B cell (primary cell): ENCODE measurements around the gene C13orf42. TPM values are rescaled to one million over a fixed set of nuclear protein-coding genes. Genes with fewer than 3 reads are reported as not detected.

Source experiments
- ATAC-seq: fragments of 200-7000 bp; cut with Tn5 transposase; one replicate; pipeline ENCODE4 v1.10.0; 2021; ENCODE audit warnings: low read depth, mild to moderate bottlenecking, moderate number of reproducible peaks, moderate library complexity
- CTCF ChIA-PET: fragments of 350-600 bp; sonication (Branson Sonifier 250); formaldehyde crosslinking; loops from one replicate; lab custom pipeline; 2021; ENCODE audit warnings: antibody characterized with exemption, inconsistent platforms; lab: Charles Lee
- POLR2A ChIA-PET: fragments of 350-600 bp; sonication (Branson Sonifier 250); formaldehyde crosslinking; loops from one replicate; lab custom pipeline; 2021; ENCODE audit warnings: antibody characterized with exemption; lab: Charles Lee
- DNase-seq: peaks from one replicate; pipeline ENCODE4 v3.0.0; 2013
- H2AFZ ChIP-seq: 2 replicates; pipeline ENCODE4 v1.6.1; 2012; ENCODE audit warnings: mild to moderate bottlenecking, low read depth, low read length; ENCODE audit not compliant: insufficient read depth, poor library complexity, severe bottlenecking
- H3K27ac ChIP-seq, 2 donors: 1 replicate in 1 of 2; 2 replicates in 1 of 2; pipeline ENCODE4 v1.5.1; 2012 to 2013; ENCODE audit warnings: low read length in 2 of 2, mild to moderate bottlenecking in 2 of 2, moderate library complexity in 1 of 2
- H3K27me3 ChIP-seq, 4 experiments: fragments of 200-600 bp in 1 of 4; sonication (generic) in 1 of 4; replicated peaks in 1 of 4; 1 replicate in 2 of 4; 2 replicates in 2 of 4; pipeline versions ENCODE4 v1.6.1 to v1.7.0; 2013 to 2016; ENCODE audit warnings: low read length in 3 of 4, mild to moderate bottlenecking in 2 of 4, mixed read lengths in 1 of 4, moderate library complexity in 1 of 4; ENCODE audit not compliant: insufficient read depth in 4 of 4, control insufficient read depth in 3 of 4; ENCODE audit errors: control extremely low read depth in 1 of 4
- H3K36me3 ChIP-seq, 2 experiments: replicated peaks in 1 of 2; 1 replicate in 1 of 2; 2 replicates in 1 of 2; pipeline versions ENCODE4 v1.6.1 to v1.7.1; 2013; ENCODE audit warnings: low read length in 1 of 2; ENCODE audit not compliant: insufficient read depth in 2 of 2, control insufficient read depth in 1 of 2; ENCODE audit errors: control extremely low read depth in 1 of 2, extremely low read depth in 1 of 2
- H3K4me1 ChIP-seq, 2 donors: fragments of 200-600 bp in 1 of 2; sonication (generic) in 1 of 2; 1 replicate in 1 of 2; 2 replicates in 1 of 2; pipeline versions ENCODE4 v1.5.1 to v1.6.1; 2013 to 2017; ENCODE audit warnings: low read length in 2 of 2; ENCODE audit not compliant: control insufficient read depth in 2 of 2, insufficient read depth in 2 of 2
- H3K4me2 ChIP-seq: replicated peaks from 2 replicates; pipeline ENCODE3; 2012; ENCODE audit warnings: mild to moderate bottlenecking, low read depth, low read length; ENCODE audit not compliant: poor library complexity, severe bottlenecking
- H3K4me3 ChIP-seq, 5 experiments: fragments of 200-600 bp in 1 of 5; sonication (generic) in 1 of 5; 1 replicate in 3 of 5; 2 replicates in 2 of 5; pipeline versions ENCODE4 v1.5.1 to v1.7.0; 2011 to 2016; ENCODE audit warnings: low read length in 4 of 5, mild to moderate bottlenecking in 4 of 5, low read depth in 2 of 5, control low read depth in 1 of 5, moderate library complexity in 1 of 5; ENCODE audit not compliant: insufficient read depth in 1 of 5; ENCODE audit errors: control extremely low read depth in 1 of 5, extremely low read depth in 1 of 5
- H3K79me2 ChIP-seq: fragments of 200-600 bp; sonication (generic); one replicate; pipeline ENCODE4 v1.6.0; 2016; ENCODE audit warnings: low read length; ENCODE audit not compliant: control insufficient read depth, insufficient read depth
- H3K9ac ChIP-seq: fragments of 200-600 bp; sonication (generic); 2 replicates; pipeline ENCODE4 v1.6.1; 2017; ENCODE audit warnings: mild to moderate bottlenecking, low read length, moderate library complexity
- H3K9me3 ChIP-seq, 3 donors: one replicate each; pipeline versions ENCODE4 v1.6.1 to v1.7.1; 2013; ENCODE audit warnings: low read length in 2 of 3; ENCODE audit not compliant: control insufficient read depth in 2 of 3, insufficient read depth in 1 of 3; ENCODE audit errors: control extremely low read depth in 1 of 3
- H4K20me1 ChIP-seq: 2 replicates; pipeline ENCODE4 v1.6.0; 2012; ENCODE audit warnings: mild to moderate bottlenecking, low read length; ENCODE audit not compliant: insufficient read depth, control insufficient read depth, poor library complexity, severe bottlenecking
- H3K27ac Mint-ChIP-seq: one replicate; pipeline ENCODE4 v1.8.0; 2021; ENCODE audit warnings: mixed read lengths
- H3K27me3 Mint-ChIP-seq: one replicate; pipeline ENCODE4 v1.8.0; 2021; ENCODE audit warnings: mixed read lengths
- H3K4me1 Mint-ChIP-seq: one replicate; pipeline ENCODE4 v1.8.0; 2021; ENCODE audit warnings: mixed read lengths
- H3K4me3 Mint-ChIP-seq: one replicate; pipeline ENCODE4 v1.8.0; 2021; ENCODE audit warnings: mixed read lengths
- H3K9me3 Mint-ChIP-seq: one replicate; pipeline ENCODE4 v1.8.0; 2022; ENCODE audit warnings: mixed read lengths; ENCODE audit not compliant: insufficient read depth
- EZH2 ChIP-seq: IDR thresholded peaks from 2 replicates; pipeline ENCODE4 v1.6.1; 2012; ENCODE audit warnings: borderline replicate concordance, low read depth, mild to moderate bottlenecking, moderate library complexity, low read length; ENCODE audit not compliant: insufficient read depth, poor library complexity, severe bottlenecking
- WGBS: methylation state at CpG from one replicate; pipeline ENCODE4 v1.1.5; 2013; ENCODE audit warnings: missing lambda C conversion rate; ENCODE audit not compliant: insufficient coverage; 5-methylcytosine and 5-hydroxymethylcytosine counted together
- intact Hi-C: fragments of 100-400 bp; cut with micrococcal nuclease; formaldehyde crosslinking; loops from one replicate; pipeline ENCODE4 v1.10.0; 2022
- polyA plus RNA-seq: library from polyadenylated mRNA; depleted of rRNA; stranded (reverse); fragments of >200 nt; gene quantifications from 2 replicates; pipeline ENCODE4 v1.2.3, GENCODE V29; 2012
- total RNA-seq, 2 donors: library from RNA; stranded (reverse); fragments of 120-200 nt in 1 of 2; gene quantifications; 1 replicate in 1 of 2; 2 replicates in 1 of 2; pipeline versions ENCODE4 v1.2.3 to v1.2.4, GENCODE V29; 2013 to 2022
- TF ChIP-seq, protein P1 (sequence below): fragments of 200-600 bp; IDR thresholded peaks from one replicate; pipeline ENCODE4 v1.8.0; 2022; ENCODE audit warnings: antibody characterized with exemption, mild to moderate bottlenecking

C13orf42 gene
- total and polyA plus RNA-seq, 2 donors (not counting 1 experiment from before 2014, with no cell fraction given), result not detected

- Mint-ChIP-seq H3K9me3 (no peaks in the 10 kb centered on the region), H3K27me3 (peaks cover 18% of the 10 kb centered on the region), H3K4me1 (no peaks in the 10 kb centered on the region), H3K27ac (no peak overlapping the region), H3K4me3 (no peak overlapping the region)
- CTCF ChIA-PET, result interaction anchor here (2.0 kb wide), 1 partner anchor 138 kb away, joined by 10 read pairs; no protein-coding TSS in a partner anchor
- H2AFZ ChIP-seq, result no peak overlapping the region
- no peak overlapping the region for H3K4me3 ChIP-seq
- H3K27me3 ChIP-seq, result no peaks in the 10 kb centered on the region
- no peaks in the 10 kb centered on the region for H4K20me1 ChIP-seq
- DNase-seq (no peak), ATAC-seq (no peak)
- H3K9me3 ChIP-seq, result peaks cover 0 to 3% (median 2%) of the 10 kb centered on the region in 3 donors
- H3K79me2 ChIP-seq, result no peaks in the 10 kb centered on the region
- no peak overlapping the region for H3K9ac ChIP-seq
- POLR2A ChIA-PET, result no interaction called here
- intact Hi-C loops, result no loop called here
- H3K27ac ChIP-seq, result no peak overlapping the region
- no peaks in the 10 kb centered on the region for H3K4me1 ChIP-seq
- TF ChIP-seq, protein P1, sequence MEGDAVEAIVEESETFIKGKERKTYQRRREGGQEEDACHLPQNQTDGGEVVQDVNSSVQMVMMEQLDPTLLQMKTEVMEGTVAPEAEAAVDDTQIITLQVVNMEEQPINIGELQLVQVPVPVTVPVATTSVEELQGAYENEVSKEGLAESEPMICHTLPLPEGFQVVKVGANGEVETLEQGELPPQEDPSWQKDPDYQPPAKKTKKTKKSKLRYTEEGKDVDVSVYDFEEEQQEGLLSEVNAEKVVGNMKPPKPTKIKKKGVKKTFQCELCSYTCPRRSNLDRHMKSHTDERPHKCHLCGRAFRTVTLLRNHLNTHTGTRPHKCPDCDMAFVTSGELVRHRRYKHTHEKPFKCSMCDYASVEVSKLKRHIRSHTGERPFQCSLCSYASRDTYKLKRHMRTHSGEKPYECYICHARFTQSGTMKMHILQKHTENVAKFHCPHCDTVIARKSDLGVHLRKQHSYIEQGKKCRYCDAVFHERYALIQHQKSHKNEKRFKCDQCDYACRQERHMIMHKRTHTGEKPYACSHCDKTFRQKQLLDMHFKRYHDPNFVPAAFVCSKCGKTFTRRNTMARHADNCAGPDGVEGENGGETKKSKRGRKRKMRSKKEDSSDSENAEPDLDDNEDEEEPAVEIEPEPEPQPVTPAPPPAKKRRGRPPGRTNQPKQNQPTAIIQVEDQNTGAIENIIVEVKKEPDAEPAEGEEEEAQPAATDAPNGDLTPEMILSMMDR, result no peak
- TF ChIP-seq EZH2, result no peak
- no peaks in the 10 kb centered on the region for H3K36me3 ChIP-seq
- H3K4me2 ChIP-seq, result no peak overlapping the region
- WGBS, result 96% methylated on average over 5 of the region's 7 CpGs
Measured at GRCh38 chr13:51147732-51148131, 36.7 kb upstream of the C13orf42 start.

GRCh38 chr13:51146667-51147066, 35.6 kb upstream of the C13orf42 start:
- H3K9me3 ChIP-seq, result peaks cover 0 to 3% (median 2%) of the 10 kb centered on the region in 3 donors
- H3K9ac ChIP-seq, result no peak overlapping the region
- H3K27ac ChIP-seq, result no peak overlapping the region
- CTCF ChIA-PET, result no interaction called here
- Mint-ChIP-seq H3K4me3 (no peak overlapping the region), H3K27ac (no peak overlapping the region), H3K27me3 (peaks cover 14% of the 10 kb centered on the region), H3K4me1 (no peaks in the 10 kb centered on the region), H3K9me3 (no peaks in the 10 kb centered on the region)
- no peak for ATAC-seq
- no peak overlapping the region for H3K4me3 ChIP-seq
- no peaks in the 10 kb centered on the region for H3K4me1 ChIP-seq
- no peaks in the 10 kb centered on the region for H3K27me3 ChIP-seq
- no peak for DNase-seq
- H3K4me2 ChIP-seq, result no peak overlapping the region
- WGBS, result 100% methylated on average over 1 of the region's 1 CpG
- POLR2A ChIA-PET, result no interaction called here
- H3K36me3 ChIP-seq, result no peaks in the 10 kb centered on the region
- no peak for TF ChIP-seq EZH2
- TF ChIP-seq, protein P1, result no peak
- intact Hi-C loops, result no loop called here
- H2AFZ ChIP-seq, result no peak overlapping the region
- no peaks in the 10 kb centered on the region for H3K79me2 ChIP-seq
- H4K20me1 ChIP-seq, result no peaks in the 10 kb centered on the region
